ENCODE data around the gene MPRIP. TPM values are rescaled to one million over a fixed set of nuclear protein-coding genes. Genes with fewer than 3 reads are reported as not detected.

MPRIP gene
- total RNA-seq, 2 experiments from 2014 or later: 145 to 157 TPM

GRCh38 chr17:17060930-17061329 is 18.7 kb downstream of the MPRIP start:
- ChIA-PET POLR2A (no interaction called here), CTCF (no interaction called here)
- H3K27ac Mint-ChIP-seq: no peak overlapping the region
- intact Hi-C loops (cut with micrococcal nuclease): no loop called here
- H3K36me3 Mint-ChIP-seq: no peaks in the 10 kb centered on the region
- peaks cover 34% of the 10 kb centered on the region for H3K4me1 Mint-ChIP-seq (ENCODE audit: low read depth)
- H3K4me3 Mint-ChIP-seq: no peak overlapping the region
- DNase-seq: no peak
- no peaks in the 10 kb centered on the region for H3K27me3 Mint-ChIP-seq
- no peaks in the 10 kb centered on the region for H3K9me3 Mint-ChIP-seq

GRCh38 chr17:17061516-17061915 is 19.3 kb downstream of the MPRIP start:
- no peak for DNase-seq
- intact Hi-C loops (cut with micrococcal nuclease): no loop called here
- Mint-ChIP-seq H3K27me3 (no peaks in the 10 kb centered on the region), H3K4me1 (ENCODE audit: low read depth) (peaks cover 38% of the 10 kb centered on the region), H3K36me3 (no peaks in the 10 kb centered on the region), H3K27ac (no peak overlapping the region), H3K9me3 (no peaks in the 10 kb centered on the region), H3K4me3 (no peak overlapping the region)
- ChIA-PET POLR2A (no interaction called here), CTCF (no interaction called here)

- intact Hi-C loops (cut with micrococcal nuclease): no loop called here
- Mint-ChIP-seq H3K36me3 (no peaks in the 10 kb centered on the region), H3K4me3 (no peak overlapping the region), H3K4me1 (ENCODE audit: low read depth) (peaks cover 42% of the 10 kb centered on the region), H3K27ac (no peak overlapping the region), H3K27me3 (no peaks in the 10 kb centered on the region), H3K9me3 (no peaks in the 10 kb centered on the region)
- ChIA-PET CTCF (no interaction called here), POLR2A (no interaction called here)
- DNase-seq: no peak
These were observed 20.1 kb downstream of the MPRIP start for GRCh38 chr17:17062356-17062755.

- H3K9me3 Mint-ChIP-seq: no peaks in the 10 kb centered on the region
- ChIA-PET CTCF (no interaction called here), POLR2A (no interaction called here)
- no peaks in the 10 kb centered on the region for H3K36me3 Mint-ChIP-seq
- DNase-seq: no peak
- intact Hi-C loops (cut with micrococcal nuclease): no loop called here
- peaks cover 43% of the 10 kb centered on the region for H3K4me1 Mint-ChIP-seq (ENCODE audit: low read depth)
- H3K27ac Mint-ChIP-seq: no peak overlapping the region
- H3K4me3 Mint-ChIP-seq: no peak overlapping the region
- no peaks in the 10 kb centered on the region for H3K27me3 Mint-ChIP-seq
These were observed 20.6 kb downstream of the MPRIP start for GRCh38 chr17:17062866-17063265.

- no peak for DNase-seq
- intact Hi-C loops (cut with micrococcal nuclease): no loop called here
- ChIA-PET CTCF (interaction anchor here (0.8 kb wide), 1 partner anchor 12 kb away, joined by 3 read pairs; no protein-coding TSS in a partner anchor), POLR2A (no interaction called here)
- no peaks in the 10 kb centered on the region for H3K27me3 Mint-ChIP-seq
- H3K27ac Mint-ChIP-seq: peak overlapping the region; percentile 44
- H3K4me3 Mint-ChIP-seq: no peak overlapping the region
- peaks cover 43% of the 10 kb centered on the region for H3K4me1 Mint-ChIP-seq (ENCODE audit: low read depth)
- no peaks in the 10 kb centered on the region for H3K36me3 Mint-ChIP-seq
- no peaks in the 10 kb centered on the region for H3K9me3 Mint-ChIP-seq
These were observed 21.4 kb downstream of the MPRIP start for GRCh38 chr17:17063546-17064122.

- no peak overlapping the region for H3K27ac Mint-ChIP-seq
- H3K4me3 Mint-ChIP-seq: no peak overlapping the region
- DNase-seq: no peak
- no peaks in the 10 kb centered on the region for H3K36me3 Mint-ChIP-seq
- POLR2A ChIA-PET: no interaction called here
- no peaks in the 10 kb centered on the region for H3K27me3 Mint-ChIP-seq
- H3K4me1 Mint-ChIP-seq (ENCODE audit: low read depth): peaks cover 43% of the 10 kb centered on the region
- CTCF ChIA-PET: interaction anchor here (0.8 kb wide), 1 partner anchor 12 kb away, joined by 3 read pairs; no protein-coding TSS in a partner anchor
- H3K9me3 Mint-ChIP-seq: no peaks in the 10 kb centered on the region
- intact Hi-C loops (cut with micrococcal nuclease): no loop called here
These were observed 22.1 kb downstream of the MPRIP start for GRCh38 chr17:17064322-17064721.

- CTCF ChIA-PET: no interaction called here
- POLR2A ChIA-PET: no interaction called here
These were observed 23.8 kb downstream of the MPRIP start for GRCh38 chr17:17066021-17066420.

GRCh38 chr17:17067257-17067656 is 25.0 kb downstream of the MPRIP start:
- ChIA-PET CTCF (no interaction called here), POLR2A (no interaction called here)
- Mint-ChIP-seq H3K9me3 (peaks cover 8% of the 10 kb centered on the region), H3K27ac (no peak overlapping the region), H3K4me1 (ENCODE audit: low read depth) (peaks cover 62% of the 10 kb centered on the region), H3K27me3 (no peaks in the 10 kb centered on the region), H3K4me3 (no peak overlapping the region), H3K36me3 (peaks cover 19% of the 10 kb centered on the region)
- DNase-seq: no peak
- intact Hi-C loops (cut with micrococcal nuclease): no loop called here

More at GRCh38 chr17:17066021-17066420, 23.8 kb downstream of the MPRIP start:
- Mint-ChIP-seq H3K27ac (no peak overlapping the region), H3K4me1 (ENCODE audit: low read depth) (peaks cover 52% of the 10 kb centered on the region), H3K36me3 (peaks cover 12% of the 10 kb centered on the region), H3K27me3 (no peaks in the 10 kb centered on the region), H3K9me3 (peaks cover 8% of the 10 kb centered on the region), H3K4me3 (no peak overlapping the region)
- intact Hi-C loops (cut with micrococcal nuclease): no loop called here
- no peak for DNase-seq

- no peak overlapping the region for H3K4me3 Mint-ChIP-seq
- peaks cover 53% of the 10 kb centered on the region for H3K4me1 Mint-ChIP-seq (ENCODE audit: low read depth)
- no peaks in the 10 kb centered on the region for H3K27me3 Mint-ChIP-seq
- ChIA-PET POLR2A (no interaction called here), CTCF (no interaction called here)
- no peak overlapping the region for H3K27ac Mint-ChIP-seq
- peaks cover 19% of the 10 kb centered on the region for H3K36me3 Mint-ChIP-seq
- no peak for DNase-seq
- intact Hi-C loops (cut with micrococcal nuclease): no loop called here
- peaks cover 8% of the 10 kb centered on the region for H3K9me3 Mint-ChIP-seq
These were observed 27.6 kb downstream of the MPRIP start for GRCh38 chr17:17069849-17070248.

GRCh38 chr17:17070931-17071330 is 28.7 kb downstream of the MPRIP start:
- intact Hi-C loops (cut with micrococcal nuclease): no loop called here
- peaks cover 52% of the 10 kb centered on the region for H3K4me1 Mint-ChIP-seq (ENCODE audit: low read depth)
- ChIA-PET CTCF (no interaction called here), POLR2A (no interaction called here)
- H3K27me3 Mint-ChIP-seq: no peaks in the 10 kb centered on the region
- no peak overlapping the region for H3K4me3 Mint-ChIP-seq
- peaks cover 8% of the 10 kb centered on the region for H3K9me3 Mint-ChIP-seq
- no peak overlapping the region for H3K27ac Mint-ChIP-seq
- DNase-seq: no peak
- peaks cover 19% of the 10 kb centered on the region for H3K36me3 Mint-ChIP-seq

GRCh38 chr17:17071531-17072360 is 29.5 kb downstream of the MPRIP start:
- ChIA-PET CTCF (no interaction called here), POLR2A (no interaction called here)
- Mint-ChIP-seq H3K4me1 (ENCODE audit: low read depth) (peaks cover 48% of the 10 kb centered on the region), H3K36me3 (peaks cover 24% of the 10 kb centered on the region), H3K9me3 (peaks cover 8% of the 10 kb centered on the region), H3K27me3 (no peaks in the 10 kb centered on the region), H3K27ac (no peak overlapping the region), H3K4me3 (no peak overlapping the region)
- no peak for DNase-seq
- intact Hi-C loops (cut with micrococcal nuclease): no loop called here

GRCh38 chr17:17072546-17072945 is 30.3 kb downstream of the MPRIP start:
- peaks cover 43% of the 10 kb centered on the region for H3K4me1 Mint-ChIP-seq (ENCODE audit: low read depth)
- POLR2A ChIA-PET: no interaction called here
- no peak for DNase-seq

More at GRCh38 chr17:17072546-17072945, 30.3 kb downstream of the MPRIP start:
- Mint-ChIP-seq H3K36me3 (peaks cover 28% of the 10 kb centered on the region), H3K27me3 (no peaks in the 10 kb centered on the region), H3K27ac (no peak overlapping the region), H3K4me3 (no peak overlapping the region), H3K9me3 (peaks cover 8% of the 10 kb centered on the region)
- intact Hi-C loops (cut with micrococcal nuclease): no loop called here
- CTCF ChIA-PET: interaction anchor here (0.6 kb wide), 1 partner anchor 240 kb away, joined by 3 read pairs; no protein-coding TSS in a partner anchor

Data from activated CD4-positive, alpha-beta memory T cell treated with anti-CD3 and anti-CD28 coated beads for 36 hours (primary cell).